ENCODE results near the gene UBE2N.

Gene UBE2N

DNA sequence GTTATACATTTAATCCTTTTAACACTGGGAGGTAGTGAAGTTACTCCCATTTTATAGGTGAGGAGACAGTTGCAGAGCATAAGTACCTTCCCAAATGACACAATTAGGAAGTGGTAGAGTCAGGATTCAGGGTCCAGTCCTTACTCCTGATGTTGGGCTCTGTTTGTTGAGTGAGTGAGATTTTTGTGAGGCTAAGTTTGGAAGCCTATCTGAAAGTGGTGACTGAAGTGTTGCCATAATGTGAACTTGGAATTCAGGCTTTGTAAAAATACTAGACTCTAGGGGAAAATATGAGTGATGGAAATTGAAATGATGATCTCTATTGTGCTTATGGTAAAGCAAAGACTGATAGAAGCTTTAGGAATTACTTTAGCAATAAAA, 61.8 kb downstream of the UBE2N start:
- DNase-seq (ENCODE audit: low spot score): no peak

DNA sequence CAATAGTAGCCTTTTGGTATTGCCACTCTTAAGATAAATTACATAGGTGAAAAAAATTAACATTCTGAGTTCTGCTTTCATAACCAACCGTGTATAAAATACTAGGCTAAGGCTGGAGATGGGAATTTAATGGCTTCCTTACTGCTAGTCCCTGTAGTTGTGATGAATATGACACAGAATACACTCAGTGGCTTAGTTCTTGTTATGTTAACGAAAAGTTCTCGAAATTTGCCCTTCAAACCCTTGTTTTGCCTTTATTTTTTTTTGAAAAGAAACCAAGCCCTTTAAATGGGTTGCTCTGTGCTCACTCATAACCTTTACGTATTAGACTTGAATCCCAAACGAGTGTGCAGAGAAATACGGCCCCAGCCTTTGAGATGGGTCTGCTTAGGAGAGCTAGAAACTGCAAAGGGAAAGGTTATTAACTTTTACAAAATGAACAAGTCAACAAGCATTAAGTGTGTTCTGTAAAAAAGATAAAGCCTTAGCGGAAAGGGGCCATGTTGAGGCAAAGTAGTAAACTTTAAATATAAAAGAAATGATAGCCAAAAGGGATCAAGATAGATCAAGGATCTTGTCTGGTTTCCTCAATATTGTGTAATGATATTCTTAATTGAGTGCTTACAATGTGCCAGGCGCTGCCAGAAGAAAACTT, 62.3 kb downstream of the UBE2N start:
- no peak for DNase-seq (ENCODE audit: low spot score)

DNA sequence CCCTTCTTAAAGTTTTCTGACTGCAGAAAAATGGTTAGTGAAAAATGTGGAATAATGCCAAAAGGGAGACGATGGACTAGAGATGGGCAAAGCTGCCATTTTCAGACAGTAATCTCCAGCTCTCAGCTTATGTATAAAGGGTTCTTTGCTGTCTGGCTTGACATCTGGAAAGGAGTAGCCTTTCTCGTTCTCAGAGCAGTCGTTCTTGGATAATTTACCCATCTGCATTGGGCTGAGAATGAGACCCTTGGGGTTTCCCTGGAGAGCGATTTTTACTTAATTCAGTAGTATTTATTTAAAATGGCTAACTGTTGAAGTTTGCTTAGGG, 62.8 kb downstream of the UBE2N start:
- DNase-seq (ENCODE audit: low spot score): peak; percentile 18

DNA sequence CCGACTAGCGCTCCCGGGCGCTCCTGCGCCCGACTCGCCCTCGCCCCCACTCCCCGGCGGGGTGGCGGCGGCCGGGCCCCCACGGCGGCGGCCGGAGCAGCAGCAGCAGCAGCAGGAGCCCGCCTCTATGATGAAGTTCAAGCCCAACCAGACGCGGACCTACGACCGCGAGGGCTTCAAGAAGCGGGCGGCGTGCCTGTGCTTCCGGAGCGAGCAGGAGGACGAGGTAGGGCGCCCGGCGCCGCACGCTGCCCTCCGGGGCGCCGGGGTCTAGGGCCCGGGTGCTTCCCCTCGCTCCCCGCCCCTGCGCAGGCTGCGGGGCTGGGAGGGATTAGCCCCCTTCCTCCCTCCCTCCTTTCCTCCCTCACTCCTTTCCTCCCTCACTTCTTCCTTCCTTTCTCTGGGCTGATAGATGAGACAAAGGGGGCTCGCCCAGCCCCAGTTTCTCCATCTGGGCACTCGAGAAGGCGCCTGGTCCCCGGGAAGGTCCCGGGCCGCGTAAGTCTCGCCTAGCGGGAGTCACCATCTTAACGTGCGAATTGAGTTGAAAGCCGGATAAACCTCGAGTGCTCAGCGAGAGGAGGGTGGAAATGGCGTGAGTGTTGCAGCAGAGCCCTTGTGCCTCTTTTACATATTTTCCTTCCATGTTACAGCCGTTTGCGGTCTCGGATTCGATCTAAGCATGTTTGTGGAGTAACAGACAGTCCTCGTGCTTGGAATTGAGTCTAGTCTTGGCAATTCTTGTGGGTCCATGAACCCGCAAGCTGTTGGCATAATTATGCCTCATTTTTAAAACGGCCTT, 63.4 kb downstream of the UBE2N start:
- DNase-seq (ENCODE audit: low spot score): peak; percentile 47

DNA sequence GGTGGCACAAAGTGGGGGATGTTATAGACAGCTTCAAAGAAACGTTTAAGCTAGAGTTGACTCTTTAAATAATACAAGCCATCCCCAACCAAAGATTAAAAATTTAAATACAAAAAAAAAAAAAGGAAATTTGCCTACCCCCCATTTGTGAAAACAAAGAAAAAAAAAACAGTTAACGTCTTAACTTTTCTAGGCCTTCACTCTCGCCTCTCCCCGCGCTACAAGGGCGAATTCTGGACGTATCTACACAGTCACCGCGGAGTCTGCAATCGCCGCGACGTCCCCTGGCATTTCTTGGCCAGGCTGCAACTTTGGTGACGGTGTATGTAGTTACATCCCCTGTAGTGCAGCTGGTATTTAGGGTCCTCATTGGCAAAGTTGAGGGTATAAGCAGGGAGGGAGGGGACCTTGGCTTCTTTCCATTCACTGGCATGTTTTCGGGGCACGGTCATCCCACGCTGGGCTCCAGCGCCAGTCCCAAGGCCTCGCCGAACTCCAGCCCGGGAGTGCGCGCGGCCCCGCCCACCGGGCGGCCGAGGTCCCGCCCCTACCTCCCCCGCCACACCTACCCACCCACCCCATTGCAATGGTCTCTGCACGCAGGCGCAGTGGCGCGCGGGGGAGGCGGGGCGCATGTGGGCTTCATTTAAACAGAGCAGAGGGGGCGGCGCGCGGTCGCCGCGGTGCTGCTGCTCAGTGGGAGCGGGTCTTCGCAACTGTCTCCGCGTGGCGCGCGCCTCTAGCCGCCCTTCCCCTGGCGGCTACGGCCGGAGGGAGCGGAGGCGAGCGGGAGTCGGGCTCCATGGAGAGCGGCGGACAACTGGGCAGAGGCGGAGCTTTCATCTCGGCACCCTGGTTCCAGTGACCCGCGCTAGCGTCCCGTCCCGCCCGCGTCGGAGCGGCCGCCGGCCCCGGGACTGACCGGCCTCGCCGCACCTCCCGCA, 64.2 kb downstream of the UBE2N start, which contains the start of gene NUDT4:
TSS of gene NUDT4 (plus strand) at position 674 of the 944 bp plus-strand sequence. CDS start 398 bp downstream, outside the sequence.
- peak; percentile 93 for DNase-seq (ENCODE audit: low spot score)

DNA sequence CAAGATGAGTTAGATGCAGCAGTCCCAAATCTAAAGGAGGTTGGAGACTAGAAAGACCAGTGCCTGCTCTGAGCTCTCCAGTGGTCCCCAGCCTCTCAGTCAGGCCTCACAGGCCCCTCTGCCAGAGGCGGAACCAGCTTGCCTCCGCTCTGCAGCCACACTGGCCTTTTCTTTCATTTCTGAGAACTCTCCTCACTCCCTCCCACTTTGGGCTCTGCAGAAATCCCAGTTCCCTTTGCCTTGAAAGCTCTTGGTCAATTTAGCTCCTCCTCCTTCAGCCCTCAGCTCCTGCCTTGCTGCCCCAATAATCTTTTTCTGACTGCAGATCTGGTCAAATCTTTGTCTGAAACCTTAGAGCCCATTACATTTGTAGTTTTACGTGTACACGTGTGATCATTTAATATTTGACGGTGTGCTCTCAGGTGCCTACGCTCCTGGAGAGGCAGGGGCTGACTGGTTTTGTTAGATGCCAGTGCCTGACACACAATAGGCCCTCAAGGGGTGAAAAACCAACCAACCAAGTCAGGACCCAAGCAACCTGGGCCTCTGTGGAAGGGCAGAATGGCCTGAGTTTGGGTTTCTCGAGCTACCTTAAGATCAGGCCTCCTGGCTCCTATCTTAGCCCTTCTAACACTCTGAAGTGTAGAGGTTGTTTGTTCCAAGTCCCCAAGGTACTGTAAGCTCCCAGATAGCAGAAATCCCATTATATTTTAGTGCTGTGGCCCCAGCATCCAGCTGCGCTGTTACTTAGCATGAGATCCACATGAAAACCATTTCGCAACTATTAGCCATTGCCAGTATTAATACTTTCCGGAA, 65.1 kb downstream of the UBE2N start:
- peak; percentile 48 for DNase-seq (ENCODE audit: low spot score)

DNA sequence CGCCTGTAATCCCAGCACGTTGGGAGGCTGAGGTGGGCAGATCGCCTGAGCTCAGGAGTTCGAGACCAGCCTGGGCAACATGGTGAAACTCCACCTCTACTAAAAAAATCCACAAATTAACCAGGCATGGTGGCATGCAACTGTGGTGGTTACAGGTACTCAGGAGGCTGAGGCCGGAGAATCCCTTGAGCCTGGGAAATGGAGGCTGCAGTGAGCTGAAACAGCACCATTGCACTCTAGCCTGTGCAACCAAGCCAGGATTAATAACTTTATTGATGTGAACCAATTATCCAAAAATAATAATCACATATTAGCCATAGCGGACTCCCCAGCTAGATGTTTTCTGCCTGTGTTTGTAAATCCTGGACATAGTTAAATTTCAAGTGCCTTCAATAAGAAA, 65.8 kb downstream of the UBE2N start:
- DNase-seq (ENCODE audit: low spot score): no peak

DNA sequence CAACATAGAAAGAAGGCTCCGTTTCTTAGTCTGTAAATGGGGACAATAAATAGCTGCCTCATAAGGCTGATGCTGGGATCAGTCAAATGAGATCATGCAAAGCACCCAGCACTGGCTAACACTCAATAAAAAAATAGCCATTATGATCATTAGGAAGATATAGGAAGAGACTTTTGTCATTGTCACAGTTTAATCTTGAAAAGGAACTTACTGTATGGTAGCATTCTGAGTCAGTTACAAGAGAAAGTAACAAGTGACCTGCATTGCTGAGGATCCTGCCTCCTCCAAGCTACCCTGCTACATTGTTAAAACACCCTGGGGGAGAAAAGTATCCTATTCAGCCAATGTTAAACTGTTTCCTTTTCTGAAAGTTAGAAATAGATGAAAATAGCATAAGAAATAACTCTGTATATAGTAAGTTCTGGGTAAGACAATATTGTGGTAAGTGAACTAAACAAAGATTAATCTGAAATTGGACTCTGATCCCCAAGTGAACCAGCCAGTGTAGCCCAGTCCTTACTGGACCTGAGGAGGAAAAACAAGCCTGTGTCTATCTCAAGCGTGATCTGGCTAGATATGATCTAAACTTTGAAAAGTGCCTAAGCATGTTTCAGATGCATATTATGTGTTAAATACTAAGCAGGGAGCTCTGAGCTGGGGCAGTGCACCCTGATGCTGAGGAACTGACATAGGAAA, 67.6 kb downstream of the UBE2N start:
- no peak for DNase-seq (ENCODE audit: low spot score)

DNA sequence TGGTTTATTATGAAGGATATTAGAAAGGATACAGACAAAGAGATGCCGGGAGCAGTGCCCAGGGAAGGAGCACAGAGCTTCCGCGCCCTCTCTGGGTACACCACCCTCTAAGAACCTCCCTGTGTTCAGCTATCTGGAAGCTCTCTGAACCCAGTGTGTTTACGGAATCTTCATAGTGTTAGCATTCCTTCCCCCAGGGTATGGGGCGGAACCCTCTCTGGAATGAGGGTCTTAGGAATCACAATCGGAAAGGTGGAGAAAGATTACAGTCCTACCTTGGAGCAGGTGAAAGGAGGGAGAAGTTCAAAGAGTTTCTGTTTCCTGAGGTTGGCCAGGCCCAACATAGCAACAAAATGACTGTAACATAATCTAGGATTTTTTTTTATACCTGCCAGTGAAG, 70.8 kb downstream of the UBE2N start:
- no peak for DNase-seq (ENCODE audit: low spot score)

DNA sequence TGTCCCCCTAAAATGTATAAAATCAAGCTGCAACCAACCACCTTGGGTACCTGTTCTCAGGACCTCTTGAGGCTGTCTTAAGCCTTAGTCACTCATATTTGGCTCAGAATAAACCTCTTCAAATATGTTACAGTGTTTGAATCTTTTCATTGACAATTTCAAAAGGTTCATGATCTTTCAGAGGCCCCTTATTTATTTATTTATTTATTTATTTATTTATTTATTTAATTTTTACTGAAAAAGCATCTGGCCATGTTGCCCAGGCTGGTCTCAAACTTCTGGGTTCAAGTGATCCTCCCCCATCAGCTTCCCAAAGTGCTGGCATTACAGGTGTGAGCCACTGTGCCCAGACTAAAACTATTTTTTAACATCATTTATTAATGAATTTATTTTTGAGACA, 72.2 kb downstream of the UBE2N start:
- DNase-seq (ENCODE audit: low spot score): no peak

DNA sequence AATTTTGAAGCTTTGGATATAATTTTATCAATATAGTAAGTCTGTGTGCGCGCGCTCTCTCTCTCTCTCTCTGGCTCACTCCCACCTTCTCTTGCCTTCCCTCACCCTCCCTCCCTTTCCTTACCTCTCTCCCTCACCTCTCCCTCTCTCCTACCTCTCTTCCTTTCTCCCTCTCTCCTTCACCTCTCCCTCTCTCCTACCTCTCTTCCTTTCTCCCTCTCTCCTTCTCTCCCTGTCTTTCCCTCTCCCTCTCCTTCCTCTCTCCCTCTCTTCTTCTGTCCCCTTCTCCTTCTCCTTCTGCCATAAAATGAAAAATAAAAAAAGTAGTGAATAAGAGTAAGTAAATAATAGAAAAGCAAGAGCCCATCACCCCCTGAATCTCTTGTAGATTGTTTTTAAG, 73.0 kb downstream of the UBE2N start:
- DNase-seq (ENCODE audit: low spot score): no peak

DNA sequence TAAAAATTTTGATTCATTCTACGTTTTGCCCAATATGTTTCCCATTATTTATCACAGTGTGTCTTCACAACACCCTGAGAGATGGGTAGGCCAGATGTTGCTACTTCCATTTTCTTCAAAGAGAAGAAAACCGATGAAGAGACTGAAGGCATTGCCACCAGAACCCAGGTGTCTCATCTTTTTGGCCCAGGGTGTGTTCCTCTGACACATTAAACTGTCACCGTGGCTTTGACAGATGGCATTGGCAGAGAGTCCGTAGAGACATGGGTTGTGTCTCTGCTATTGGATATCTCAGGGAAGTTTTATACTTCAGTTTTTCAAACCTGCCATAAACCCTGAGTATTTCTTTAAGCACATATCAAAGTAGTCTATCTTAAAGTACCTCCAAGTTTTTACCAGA, 75.3 kb downstream of the UBE2N start:
- no peak for DNase-seq (ENCODE audit: low spot score)

DNA sequence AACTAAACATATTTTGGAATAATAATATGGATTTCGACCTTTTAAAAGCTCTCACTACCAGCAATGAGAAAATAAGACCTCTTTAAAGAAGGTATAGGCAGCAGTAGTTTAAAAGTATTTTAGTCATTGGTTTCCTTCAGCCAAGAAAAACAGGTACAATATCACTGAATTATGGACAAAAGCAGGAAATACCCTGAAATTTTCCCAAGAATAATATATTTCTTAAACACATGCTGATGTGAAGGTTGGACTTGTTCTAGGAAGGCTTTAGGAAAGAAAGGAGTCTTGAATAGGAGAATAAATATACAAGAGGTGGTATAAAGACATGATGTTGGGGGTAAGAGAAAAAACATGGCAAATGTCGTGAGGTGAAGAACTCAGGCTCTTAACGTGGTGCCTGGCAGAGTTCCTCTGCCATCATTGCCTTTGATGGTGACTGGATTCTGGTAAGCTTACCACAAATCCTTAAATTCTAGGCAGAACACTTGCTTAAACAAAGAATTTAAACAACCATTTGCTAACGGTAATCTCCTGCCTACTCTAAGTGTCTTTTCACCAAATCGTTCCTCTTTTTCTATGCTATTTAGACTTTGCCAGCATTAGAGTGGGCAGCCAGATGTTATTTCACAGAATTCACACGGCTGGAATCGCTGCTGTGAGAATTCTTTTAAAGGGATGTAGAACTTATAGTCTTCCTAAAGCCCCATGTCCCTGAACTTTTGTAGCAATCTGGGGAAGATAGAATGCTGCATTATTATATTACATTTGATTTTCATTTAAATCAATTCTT, 75.9 kb downstream of the UBE2N start:
- DNase-seq (ENCODE audit: low spot score): no peak

DNA sequence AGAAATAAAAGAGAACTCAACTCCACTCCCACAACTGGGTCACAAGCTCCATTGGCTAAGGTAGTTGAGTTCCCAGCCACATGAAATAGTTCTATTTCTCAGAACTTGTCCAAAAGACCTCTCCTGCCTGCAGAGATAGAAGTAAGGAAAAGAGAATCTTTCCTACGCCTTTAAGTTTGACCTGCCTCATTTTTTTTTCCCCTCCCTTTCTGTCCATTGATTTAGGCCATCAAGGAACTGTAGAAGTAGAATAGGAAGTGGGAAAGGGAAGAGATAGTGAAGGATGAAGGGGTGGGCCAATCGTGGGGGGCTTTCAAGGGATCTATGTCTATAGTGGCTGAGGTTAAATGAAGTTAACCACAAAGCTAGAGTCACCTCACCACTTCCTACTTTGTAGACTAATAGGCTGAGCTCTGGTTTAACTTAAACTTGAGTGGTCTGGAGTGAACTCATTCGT, 77.9 kb downstream of the UBE2N start:
- no peak for DNase-seq (ENCODE audit: low spot score)

DNA sequence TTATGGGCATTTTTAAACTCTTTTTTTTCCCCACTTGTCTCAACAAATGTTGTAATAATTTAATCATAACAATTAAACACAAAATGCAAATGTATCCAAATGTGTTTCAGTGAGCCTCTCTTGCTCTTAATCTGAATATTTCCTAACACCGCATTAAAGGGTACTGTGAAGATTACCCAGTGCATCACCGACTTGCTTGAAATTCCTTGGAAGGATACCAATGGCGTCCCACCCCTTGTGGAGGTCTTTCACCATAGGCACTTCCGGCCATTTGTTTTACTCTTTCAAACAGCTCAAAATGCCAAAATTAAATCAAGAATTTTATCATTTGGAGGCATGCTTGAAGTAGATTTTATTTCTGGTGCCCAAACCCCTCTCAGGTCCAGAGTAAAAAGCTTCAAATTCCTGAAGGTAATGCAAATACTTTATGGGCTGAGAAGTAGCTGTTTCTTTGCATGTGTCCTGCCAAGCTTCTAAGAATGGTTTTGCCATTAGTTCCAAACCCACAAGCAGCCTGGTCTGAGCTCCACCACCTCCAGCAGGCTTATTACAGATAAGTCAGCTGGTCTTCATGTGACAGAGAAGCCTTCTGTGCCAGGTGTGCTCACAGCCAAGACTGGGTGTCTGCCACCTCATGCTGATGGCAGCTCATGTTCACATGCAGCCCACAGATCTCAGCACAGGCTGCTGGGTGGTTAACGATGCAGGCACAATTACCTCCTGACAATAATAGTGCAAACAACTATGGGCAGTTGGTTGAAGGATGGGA, 80.4 kb downstream of the UBE2N start:
- DNase-seq (ENCODE audit: low spot score): no peak

DNA sequence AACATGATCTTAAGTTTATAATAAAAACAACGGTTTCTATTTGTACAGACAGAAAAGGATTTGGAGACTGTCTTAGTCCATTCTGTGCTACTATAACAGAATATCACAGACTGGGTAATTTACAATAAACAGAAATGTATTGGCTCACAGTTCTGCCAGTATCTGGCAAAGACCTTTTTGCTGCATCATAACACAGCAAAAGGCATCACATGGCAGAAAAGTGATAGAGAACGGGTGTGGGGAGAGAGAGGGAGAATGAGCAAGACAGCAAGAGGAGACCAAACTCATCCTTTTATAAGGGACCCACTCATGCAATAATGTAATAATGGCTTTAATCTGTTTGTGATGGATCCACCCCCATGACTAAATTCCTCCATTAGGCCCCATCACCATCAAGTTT, 81.1 kb downstream of the UBE2N start:
- DNase-seq (ENCODE audit: low spot score): no peak

DNA sequence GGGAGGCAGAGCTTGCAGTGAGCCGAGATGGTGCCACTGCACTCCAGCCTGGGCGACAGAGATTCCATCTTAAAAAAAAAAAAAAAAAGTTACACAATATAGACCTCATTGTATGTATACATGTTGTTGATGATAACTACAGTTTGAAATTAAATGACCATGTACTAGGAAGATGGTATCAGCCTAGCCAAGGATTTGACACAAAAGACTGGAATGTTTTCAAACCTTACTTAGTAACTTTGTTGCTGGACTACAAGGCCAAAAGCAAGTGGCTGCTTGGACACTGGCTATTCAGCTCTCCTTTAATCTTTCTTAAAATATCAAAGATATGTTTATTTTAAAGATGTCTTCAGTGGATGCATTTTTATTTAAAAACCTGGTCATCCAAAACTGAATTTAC, 82.9 kb downstream of the UBE2N start:
- DNase-seq (ENCODE audit: low spot score): no peak

DNA sequence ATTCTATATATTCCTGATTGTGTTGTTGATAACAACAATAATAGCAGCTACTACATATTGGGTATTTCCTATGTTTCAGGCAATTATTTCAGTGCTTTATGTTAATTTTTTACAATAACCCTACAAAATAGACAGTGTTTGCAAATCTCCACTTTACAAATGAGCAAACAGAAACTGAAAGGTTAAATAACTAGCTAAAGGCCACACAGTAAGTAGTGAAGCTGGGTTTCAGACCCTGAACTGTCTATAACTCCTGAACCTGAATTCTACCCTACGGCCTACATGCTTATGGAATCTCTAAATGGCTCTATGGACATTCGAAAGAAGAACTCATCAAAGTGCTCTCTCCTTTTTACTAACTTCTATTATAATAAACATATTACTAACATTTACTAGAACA, 83.7 kb downstream of the UBE2N start:
- no peak for DNase-seq (ENCODE audit: low spot score)

DNA sequence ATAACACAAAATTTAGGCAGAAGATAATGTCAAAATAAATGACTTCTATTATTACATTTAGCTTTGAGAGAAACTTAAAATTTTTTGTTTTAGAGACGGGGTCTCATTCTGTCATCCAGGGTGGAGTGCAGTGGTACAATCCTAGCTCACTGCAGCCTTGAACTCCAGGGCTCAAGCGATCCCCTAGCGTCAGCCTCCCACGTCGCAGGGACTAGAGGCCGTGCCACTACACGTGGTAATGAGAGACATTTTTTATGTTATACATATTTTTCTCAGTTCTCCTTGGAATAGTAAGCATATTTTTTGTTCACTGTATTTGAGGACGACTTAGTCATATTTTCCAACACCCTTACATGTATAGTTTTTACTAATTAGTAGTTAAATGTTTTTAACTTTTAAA, 85.5 kb downstream of the UBE2N start:
- DNase-seq (ENCODE audit: low spot score): no peak

Measured in putamen (tissue), 1 donor.